Measurements from ENCODE around the gene GNG2. TPM values are rescaled to one million over a fixed set of nuclear protein-coding genes. Genes with fewer than 3 reads are reported as not detected.

The GNG2 gene
- total RNA-seq, 1 experiment from 2014 or later: 8.6 TPM

GRCh38 chr14:51990488-51990887, 130.1 kb downstream of the GNG2 start:
- H3K36me3 Mint-ChIP-seq (ENCODE audit: insufficient read depth, unreplicated experiment): peaks cover 29% of the 10 kb centered on the region
- Histone ChIP-seq H3K36me3 (ENCODE audit: control insufficient read depth, insufficient read depth, low read length) (peaks cover 1% of the 10 kb centered on the region), H3K27me3 (replicated peaks; ENCODE audit: control insufficient read depth, insufficient read depth, low read length) (no peaks in the 10 kb centered on the region), H3K4me3 (ENCODE audit: low read depth, low read length) (peak overlapping the region; percentile 90), H3K9me3 (no peaks in the 10 kb centered on the region), H3K4me1 (peaks cover 14% of the 10 kb centered on the region; the same call in 1 of the 2 replicates)
- H3K4me1 Mint-ChIP-seq (ENCODE audit: low read depth, unreplicated experiment): peaks cover 17% of the 10 kb centered on the region
- peak overlapping the region; percentile 78 for H3K27ac Mint-ChIP-seq (ENCODE audit: unreplicated experiment)
- ChIA-PET POLR2A (no interaction called here), CTCF (no interaction called here)
- DNase-seq: no peak
- intact Hi-C loops (cut with micrococcal nuclease; ENCODE audit: unreplicated experiment): no loop called here
- no TSS peak for BruUV-seq (replicated peaks)
- peak overlapping the region; percentile 89 for H3K4me3 Mint-ChIP-seq (ENCODE audit: unreplicated experiment)
- H3K9me3 Mint-ChIP-seq (ENCODE audit: unreplicated experiment): no peaks in the 10 kb centered on the region
- no peaks in the 10 kb centered on the region for H3K27me3 Mint-ChIP-seq (ENCODE audit: insufficient read depth, unreplicated experiment)
- TF ChIP-seq CTCF (IDR thresholded peaks at IDR 0.05; ENCODE audit: insufficient read depth in 1 of 2, low read depth in 1 of 2, low read length in 1 of 2, severe bottlenecking in 1 of 2, unreplicated experiment in 1 of 2): no peak

- H3K4me3 ChIP-seq (ENCODE audit: low read depth, low read length): no peak overlapping the region
- POLR2A ChIA-PET: no interaction called here
- Mint-ChIP-seq H3K9me3 (ENCODE audit: unreplicated experiment) (no peaks in the 10 kb centered on the region), H3K27ac (ENCODE audit: unreplicated experiment) (no peak overlapping the region), H3K27me3 (ENCODE audit: insufficient read depth, unreplicated experiment) (no peaks in the 10 kb centered on the region), H3K36me3 (ENCODE audit: insufficient read depth, unreplicated experiment) (peaks cover 45% of the 10 kb centered on the region), H3K4me1 (ENCODE audit: low read depth, unreplicated experiment) (peaks cover 13% of the 10 kb centered on the region), H3K4me3 (ENCODE audit: unreplicated experiment) (no peak overlapping the region)
- peaks cover 11% of the 10 kb centered on the region; the same call in 1 of the 2 replicates for H3K4me1 ChIP-seq
- CTCF ChIA-PET: interaction anchor here (0.6 kb wide), 1 partner anchor 14 kb away, joined by 3 read pairs; no protein-coding TSS in a partner anchor
- H3K36me3 ChIP-seq (ENCODE audit: control insufficient read depth, insufficient read depth, low read length): peaks cover 1% of the 10 kb centered on the region
- DNase-seq: no peak
- no TSS peak for BruUV-seq (replicated peaks)
- intact Hi-C loops (cut with micrococcal nuclease; ENCODE audit: unreplicated experiment): no loop called here
- no peak for TF ChIP-seq CTCF (IDR thresholded peaks at IDR 0.05; ENCODE audit: insufficient read depth in 1 of 2, low read depth in 1 of 2, low read length in 1 of 2, severe bottlenecking in 1 of 2, unreplicated experiment in 1 of 2)
- no peaks in the 10 kb centered on the region for H3K9me3 ChIP-seq
- H3K27me3 ChIP-seq (replicated peaks; ENCODE audit: control insufficient read depth, insufficient read depth, low read length): no peaks in the 10 kb centered on the region
These were observed 133.0 kb downstream of the GNG2 start for GRCh38 chr14:51993285-51993920.

GRCh38 chr14:51996148-51996746, 135.8 kb downstream of the GNG2 start:
- intact Hi-C loops (cut with micrococcal nuclease; ENCODE audit: unreplicated experiment): loop anchor here (1.0 kb wide), 1 partner anchor 135 kb away; no protein-coding TSS in a partner anchor
- Mint-ChIP-seq H3K4me1 (ENCODE audit: low read depth, unreplicated experiment) (peaks cover 7% of the 10 kb centered on the region), H3K4me3 (ENCODE audit: unreplicated experiment) (no peak overlapping the region), H3K9me3 (ENCODE audit: unreplicated experiment) (no peaks in the 10 kb centered on the region), H3K36me3 (ENCODE audit: insufficient read depth, unreplicated experiment) (peaks cover 54% of the 10 kb centered on the region), H3K27me3 (ENCODE audit: insufficient read depth, unreplicated experiment) (no peaks in the 10 kb centered on the region), H3K27ac (ENCODE audit: unreplicated experiment) (no peak overlapping the region)
- Histone ChIP-seq H3K4me3 (ENCODE audit: low read depth, low read length) (no peak overlapping the region), H3K4me1 (no peaks in the 10 kb centered on the region), H3K9me3 (no peaks in the 10 kb centered on the region), H3K36me3 (ENCODE audit: control insufficient read depth, insufficient read depth, low read length) (peaks cover 1% of the 10 kb centered on the region), H3K27me3 (replicated peaks; ENCODE audit: control insufficient read depth, insufficient read depth, low read length) (no peaks in the 10 kb centered on the region)
- peak; percentile 44 to 60 for TF ChIP-seq CTCF (IDR thresholded peaks at IDR 0.05; ENCODE audit: insufficient read depth in 1 of 2, low read depth in 1 of 2, low read length in 1 of 2, severe bottlenecking in 1 of 2, unreplicated experiment in 1 of 2)
- no TSS peak for BruUV-seq (replicated peaks)
- POLR2A ChIA-PET: no interaction called here
- CTCF ChIA-PET: interaction anchor here (0.6 kb wide), 1 partner anchor 756 kb away, joined by 5 read pairs; the partner anchor contains the start of gene TMX1
- no peak for DNase-seq

Data from Caco-2 (cell line).